Activated CD8-positive, alpha-beta memory T cell treated with anti-CD3 and anti-CD28 coated beads for 36 hours (primary cell): ENCODE measurements around the gene MUCL3. TPM values are rescaled to one million over a fixed set of nuclear protein-coding genes. Genes with fewer than 3 reads are reported as not detected.

ENCODE experiments used
- CTCF ChIA-PET: fragments of 350-600 bp; sonication (Branson Sonifier 250); formaldehyde crosslinking; loops from one replicate; lab custom pipeline; 2021; ENCODE audit warnings: antibody characterized with exemption; lab: Charles Lee
- POLR2A ChIA-PET: fragments of 350-600 bp; sonication (Branson Sonifier 250); formaldehyde crosslinking; loops from one replicate; lab custom pipeline; 2021; ENCODE audit warnings: antibody characterized with exemption; lab: Charles Lee
- total RNA-seq, 2 experiments: library from RNA; stranded (reverse); gene quantifications; one replicate each; pipeline ENCODE4 v1.2.3, GENCODE V29; 2021

MUCL3 gene
- total RNA-seq, 2 experiments from 2014 or later, result not detected

DNA sequence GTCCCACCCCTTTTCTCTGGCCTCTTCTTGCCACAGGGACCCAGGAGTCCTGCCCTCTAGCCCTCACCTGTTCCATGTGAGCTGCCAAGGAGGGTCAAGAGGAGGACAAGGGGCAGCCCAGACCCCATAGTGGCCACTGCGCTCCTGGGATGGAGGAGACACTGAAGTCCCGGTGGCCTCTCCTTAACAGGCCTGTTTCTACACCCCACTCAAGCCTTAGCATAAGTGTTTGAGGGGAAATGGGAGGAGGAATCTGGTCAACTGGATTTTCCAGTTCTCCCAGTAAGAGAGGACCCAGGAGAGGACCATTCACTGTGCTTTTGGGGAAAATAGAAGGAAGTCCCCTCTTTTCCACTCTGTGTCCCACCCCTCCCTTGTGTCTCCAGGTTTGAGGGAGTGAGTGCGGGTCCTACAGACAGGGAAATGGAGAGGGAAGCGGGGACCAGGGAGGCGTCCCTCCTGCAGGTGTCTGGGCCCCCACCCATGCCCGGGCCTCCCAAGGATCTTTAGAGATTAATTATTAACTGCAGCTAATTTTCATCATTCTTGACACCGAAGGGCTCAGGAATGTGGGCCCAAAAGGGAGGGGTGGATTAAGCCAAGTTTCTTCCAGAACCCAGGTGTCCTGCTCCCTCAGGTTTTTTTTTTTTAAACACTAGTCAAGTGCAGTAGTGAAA, 8.7 kb upstream of the MUCL3 start, which contains the start of gene SFTA2:
TSS of gene SFTA2 (minus strand) at position 202 of the 677 bp plus-strand sequence. CDS start at position 128, 74 bp downstream.
- ChIA-PET CTCF (no interaction called here), POLR2A (no interaction called here)

DNA sequence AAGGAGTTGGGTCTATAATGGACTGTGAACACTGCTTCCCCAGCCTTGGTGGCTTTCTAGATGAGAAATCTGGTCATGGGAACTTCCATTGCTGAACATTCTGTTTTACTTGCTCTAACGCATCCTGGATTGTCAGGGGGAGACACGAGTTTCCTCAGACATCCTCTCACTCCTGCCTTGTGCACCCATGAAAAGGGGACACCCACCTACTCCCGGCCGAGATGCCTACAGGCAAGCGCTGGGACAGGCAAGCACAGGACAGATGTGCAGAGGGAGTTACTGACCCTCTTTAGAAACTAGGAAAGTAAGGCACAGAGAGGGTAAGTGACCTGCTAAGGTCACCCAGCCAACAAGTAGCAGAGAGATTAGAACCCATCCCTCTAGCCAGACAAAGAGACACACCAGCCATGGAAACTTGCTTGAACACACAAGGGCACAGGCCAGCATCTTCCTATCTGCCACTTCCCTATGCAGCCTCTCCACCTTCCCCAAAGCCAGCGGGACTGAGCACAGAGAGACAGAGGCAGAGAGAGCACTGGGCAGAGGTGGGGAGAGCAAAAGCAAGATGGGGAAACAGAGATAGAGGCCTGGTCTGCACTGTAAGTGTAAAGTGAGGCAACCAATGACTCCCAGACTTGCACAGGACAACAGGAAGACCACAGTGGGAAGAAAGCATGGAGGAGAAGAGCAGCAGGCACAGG, 8.0 kb upstream of the MUCL3 start:
- CTCF ChIA-PET, result no interaction called here
- POLR2A ChIA-PET, result no interaction called here

DNA sequence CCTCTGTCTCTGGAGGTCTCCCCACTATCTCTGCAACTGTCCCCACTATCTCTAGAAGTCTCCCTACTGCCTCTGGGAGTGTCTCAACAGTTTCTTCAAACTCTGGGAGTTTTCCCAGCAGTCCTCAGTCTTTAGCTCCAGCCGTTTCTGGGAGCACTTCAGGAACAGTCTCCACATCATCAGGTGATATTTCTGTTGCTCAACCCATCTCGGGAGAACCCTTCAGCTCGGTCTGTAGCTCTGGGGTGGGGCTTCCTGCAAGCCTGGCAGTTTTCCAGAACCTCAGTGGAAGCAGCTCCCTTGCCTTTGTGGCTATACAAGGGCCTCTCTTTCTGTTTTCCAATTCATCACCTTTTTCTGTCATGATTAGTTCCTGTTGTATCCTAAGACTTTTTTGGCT, 5.8 kb upstream of the MUCL3 start:
- CTCF ChIA-PET, result interaction anchor here (0.7 kb wide), 1 partner anchor 157 kb away, joined by 3 read pairs; no protein-coding TSS in a partner anchor
- POLR2A ChIA-PET, result no interaction called here

DNA sequence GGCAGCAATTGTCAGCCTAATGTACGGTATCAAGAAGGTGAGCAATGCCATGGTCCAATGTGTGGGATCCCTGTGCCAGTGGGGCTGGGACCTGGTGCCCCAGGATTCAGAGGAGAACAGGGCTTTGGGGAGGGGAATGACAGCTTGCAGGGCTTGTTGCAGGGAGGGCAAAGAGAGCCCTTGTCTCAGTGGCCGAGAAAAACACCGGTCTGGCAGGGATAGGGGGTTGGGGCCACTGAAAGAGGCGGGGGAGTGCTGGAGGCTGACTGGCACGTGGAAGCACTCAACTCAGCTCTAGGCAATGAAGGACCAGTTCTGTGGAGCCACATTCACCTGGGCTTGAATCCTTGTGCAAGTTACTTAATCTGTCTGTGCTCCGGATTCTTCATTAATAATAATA, 3.5 kb upstream of the MUCL3 start:
- CTCF ChIA-PET, result interaction anchor here (1.1 kb wide), 1 partner anchor 21 kb away, joined by 3 read pairs; no protein-coding TSS in a partner anchor
- POLR2A ChIA-PET, result no interaction called here

DNA sequence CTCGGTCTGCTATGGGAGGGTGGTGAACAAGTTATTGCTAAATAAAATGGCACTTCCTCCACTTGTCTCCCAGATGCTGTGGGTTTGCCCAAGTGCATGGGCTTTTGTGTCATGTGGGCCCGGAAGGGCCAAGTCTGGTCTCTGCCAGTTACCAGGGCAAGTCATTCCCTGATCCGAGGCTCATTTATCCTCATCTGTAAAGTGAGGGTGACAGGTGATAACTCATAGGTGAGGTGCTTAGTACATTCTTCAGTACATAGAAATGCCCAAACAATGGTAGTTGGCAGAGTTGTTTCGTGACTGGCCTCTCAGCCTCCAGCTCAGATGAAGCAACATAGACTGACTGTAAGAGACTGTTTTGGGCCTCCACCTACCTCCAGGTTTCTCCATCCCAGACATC, 2.0 kb upstream of the MUCL3 start:
- ChIA-PET CTCF (interaction anchor here (1.2 kb wide), 1 partner anchor 152 kb away, joined by 3 read pairs; no protein-coding TSS in a partner anchor), POLR2A (no interaction called here)

DNA sequence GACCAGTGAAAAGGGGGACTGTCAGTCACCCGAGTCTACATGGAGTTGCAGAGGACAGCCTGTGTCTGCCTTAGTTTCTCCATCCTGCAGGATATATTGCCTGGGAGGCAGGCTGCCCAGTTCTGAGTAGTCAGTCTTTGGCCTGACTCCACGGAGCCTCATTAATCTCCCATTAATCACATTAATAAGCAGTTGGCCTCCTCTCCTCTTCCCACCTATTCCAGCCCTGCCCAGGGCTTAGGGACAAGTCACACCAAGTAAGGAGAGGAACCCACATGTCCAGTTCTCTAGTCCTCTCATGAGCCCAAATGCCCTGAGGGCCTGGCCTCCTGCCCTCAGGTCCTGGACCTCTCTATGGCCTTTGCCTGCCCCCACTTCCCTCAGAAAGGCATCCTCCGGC, 1.3 kb upstream of the MUCL3 start:
- POLR2A ChIA-PET, result no interaction called here

DNA sequence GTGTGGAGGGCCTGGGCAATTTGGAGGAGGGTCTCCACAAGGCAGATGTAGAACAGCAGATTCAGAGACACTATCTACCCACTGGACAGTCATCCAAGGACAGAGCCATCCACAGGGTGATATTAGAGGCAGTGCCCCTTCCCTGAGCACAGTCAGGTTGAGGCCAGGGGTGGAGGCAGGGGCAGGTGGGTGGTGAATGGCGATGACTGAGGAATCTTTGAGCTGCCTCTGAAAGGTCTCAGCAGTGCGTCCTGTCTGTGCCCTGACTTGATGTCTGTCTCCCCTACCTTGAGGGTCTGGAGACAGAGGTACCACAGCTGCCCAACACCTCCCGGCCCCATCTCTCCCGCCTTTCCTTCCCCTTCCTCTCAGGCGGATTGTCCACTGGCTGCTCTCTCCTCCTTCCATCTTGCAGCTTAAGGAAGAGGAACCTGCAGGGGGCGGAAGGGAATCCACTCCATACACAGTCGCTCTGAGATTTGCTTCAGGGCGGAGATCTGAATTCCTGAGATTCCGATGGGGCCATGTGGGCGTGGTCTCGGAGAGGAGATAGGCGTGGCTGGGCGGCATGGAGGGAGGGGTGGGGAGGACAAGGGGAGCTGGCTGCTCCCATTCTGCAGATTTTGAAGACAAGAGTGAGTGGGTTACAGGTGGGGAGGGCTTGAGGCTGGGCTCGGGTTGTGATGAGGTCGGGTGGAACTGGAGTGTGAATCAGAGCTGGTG, 1.7 kb downstream of the MUCL3 start:
- CTCF ChIA-PET, result interaction anchor here (0.7 kb wide), 2 partner anchors 45 to 818 kb away, joined by 3 to 5 read pairs; no protein-coding TSS in a partner anchor
- POLR2A ChIA-PET, result no interaction called here

More for the DNA sequence above, 1.3 kb upstream of the MUCL3 start:
- CTCF ChIA-PET, result no interaction called here

DNA sequence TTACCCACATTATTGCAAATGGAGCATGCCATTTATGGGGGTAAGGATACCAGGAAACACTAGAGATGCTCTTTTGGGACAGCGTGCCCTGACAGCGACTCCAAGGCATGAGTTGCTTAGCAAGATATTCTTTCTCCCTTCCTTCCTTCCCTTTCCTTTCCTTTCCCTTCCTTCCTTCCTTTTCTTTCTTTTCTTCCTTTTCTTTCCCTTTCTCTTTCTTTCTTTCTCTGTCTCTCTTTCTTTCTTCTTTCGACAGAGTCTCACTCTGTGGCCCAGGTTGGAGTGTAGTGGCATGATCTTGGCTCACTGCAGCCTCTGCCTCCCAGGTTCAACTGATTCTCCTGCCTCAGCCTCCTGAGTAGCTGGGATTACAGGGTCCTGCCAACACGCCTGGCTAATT, 3.3 kb downstream of the MUCL3 start:
- POLR2A ChIA-PET, result no interaction called here

DNA sequence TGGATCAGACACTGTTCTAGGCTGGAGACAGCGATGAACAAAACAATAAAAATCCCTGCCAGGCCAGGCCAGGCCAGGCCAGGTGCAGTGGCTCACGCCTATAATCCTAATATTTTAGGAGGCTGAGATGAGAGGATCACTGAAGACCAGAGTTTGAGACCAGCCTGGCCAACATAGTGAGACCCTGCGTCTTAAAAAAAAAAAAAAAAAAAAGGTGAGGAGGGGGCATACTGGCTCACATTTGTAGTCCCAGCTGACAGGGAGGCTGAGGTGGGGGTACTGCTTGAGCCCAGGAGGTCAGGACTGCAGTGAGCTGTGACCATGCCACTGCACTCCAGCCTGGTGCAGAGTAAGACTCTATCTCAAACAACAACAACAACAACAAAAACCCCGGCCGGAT, 4.5 kb downstream of the MUCL3 start:
- ChIA-PET CTCF (no interaction called here), POLR2A (no interaction called here)

More for the DNA sequence above, 3.3 kb downstream of the MUCL3 start:
- CTCF ChIA-PET, result no interaction called here

DNA sequence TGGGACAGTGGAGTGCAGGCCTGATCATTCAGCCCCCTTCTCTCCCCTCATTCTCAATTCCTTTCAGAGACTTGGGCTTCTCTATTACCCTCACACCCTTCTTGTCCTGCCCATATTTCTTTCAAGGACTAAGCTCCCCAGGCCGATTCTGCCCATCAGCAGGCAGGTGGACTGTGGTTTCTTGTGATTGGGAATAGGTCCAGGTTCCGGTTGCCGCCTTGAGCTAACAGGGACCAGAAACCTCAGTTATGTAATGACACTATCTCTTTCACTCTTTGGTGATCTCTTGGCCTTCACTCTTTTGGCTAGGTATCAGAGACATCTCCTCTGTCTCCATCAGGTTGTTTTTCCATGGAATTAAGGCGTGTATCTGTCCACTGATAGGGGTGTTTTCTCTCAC, 6.5 kb downstream of the MUCL3 start:
- POLR2A ChIA-PET, result no interaction called here
- CTCF ChIA-PET, result no interaction called here

DNA sequence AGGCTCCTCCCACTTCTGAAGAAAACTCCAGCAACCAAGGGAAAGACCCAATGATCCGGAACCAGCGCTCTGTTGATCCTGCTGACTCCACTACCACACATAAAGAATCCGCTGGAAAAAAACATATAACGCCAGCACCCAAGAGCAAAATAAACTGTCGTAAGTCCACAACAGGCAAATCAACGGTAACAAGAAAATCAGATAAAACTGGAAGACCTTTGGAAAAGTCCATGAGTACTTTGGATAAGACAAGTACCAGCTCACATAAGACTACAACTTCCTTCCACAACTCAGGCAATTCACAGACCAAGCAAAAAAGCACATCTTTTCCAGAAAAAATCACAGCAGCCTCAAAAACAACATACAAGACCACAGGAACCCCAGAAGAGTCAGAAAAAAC, 8.0 kb downstream of the MUCL3 start:
- ChIA-PET CTCF (no interaction called here), POLR2A (no interaction called here)

DNA sequence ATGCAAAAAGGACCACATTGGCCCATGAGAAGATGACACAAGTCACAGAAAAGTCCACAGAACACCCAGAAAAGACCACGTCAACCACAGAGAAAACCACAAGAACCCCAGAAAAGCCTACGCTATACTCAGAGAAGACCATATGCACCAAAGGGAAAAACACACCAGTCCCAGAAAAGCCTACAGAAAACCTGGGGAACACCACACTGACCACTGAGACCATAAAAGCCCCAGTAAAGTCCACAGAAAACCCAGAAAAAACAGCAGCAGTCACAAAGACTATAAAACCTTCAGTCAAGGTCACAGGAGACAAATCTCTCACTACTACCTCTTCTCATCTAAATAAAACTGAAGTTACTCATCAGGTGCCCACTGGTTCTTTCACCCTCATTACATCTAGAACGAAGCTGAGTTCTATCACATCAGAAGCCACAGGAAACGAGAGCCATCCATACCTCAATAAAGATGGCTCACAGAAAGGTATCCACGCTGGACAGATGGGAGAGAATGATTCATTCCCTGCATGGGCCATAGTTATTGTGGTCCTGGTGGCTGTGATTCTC, 11.2 kb downstream of the MUCL3 start:
- CTCF ChIA-PET, result no interaction called here
- POLR2A ChIA-PET, result no interaction called here

DNA sequence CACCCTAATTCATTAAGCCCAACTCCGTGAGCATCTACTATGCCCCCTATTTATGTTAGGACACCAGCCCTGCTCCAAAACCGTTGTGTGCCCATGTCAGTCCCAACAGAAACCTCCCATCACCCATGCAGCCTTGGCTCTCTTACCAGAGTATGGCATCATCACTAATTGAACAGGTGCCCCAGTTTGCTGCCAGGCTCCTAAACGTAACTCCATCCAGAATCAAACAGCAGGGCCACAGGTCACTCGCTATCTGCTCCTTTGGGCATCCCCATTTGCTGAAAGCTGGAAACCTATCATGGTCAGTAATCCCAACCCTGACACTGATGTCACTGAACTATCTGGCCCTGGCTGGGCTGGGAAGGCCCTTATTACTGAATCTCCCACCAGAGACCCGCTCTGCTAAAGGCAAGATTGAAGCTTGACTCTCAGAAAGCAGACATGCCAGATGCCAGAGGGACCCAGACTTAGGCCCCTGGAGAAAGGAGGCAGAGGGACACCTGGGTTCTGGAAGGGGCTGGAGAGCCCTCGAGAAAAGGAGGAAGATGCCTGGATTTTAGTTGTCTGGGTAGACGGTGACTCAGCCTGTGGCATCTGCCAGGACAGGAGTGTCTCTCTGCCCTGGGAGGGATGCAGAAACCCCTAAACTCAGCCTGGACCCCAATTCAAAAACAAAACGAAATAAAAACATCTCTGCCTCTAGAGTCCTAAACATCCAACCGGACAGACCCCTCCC, 14.0 kb downstream of the MUCL3 start:
- POLR2A ChIA-PET, result interaction anchor here (0.9 kb wide), 1 partner anchor 178 kb away, joined by 6 read pairs; no protein-coding TSS in a partner anchor
- CTCF ChIA-PET, result interaction anchor here (0.8 to 2.1 kb wide), 3 partner anchors 39 to 125 kb away, joined by 3 to 8 read pairs (median 3); partner anchors contain the start of gene VARS2

DNA sequence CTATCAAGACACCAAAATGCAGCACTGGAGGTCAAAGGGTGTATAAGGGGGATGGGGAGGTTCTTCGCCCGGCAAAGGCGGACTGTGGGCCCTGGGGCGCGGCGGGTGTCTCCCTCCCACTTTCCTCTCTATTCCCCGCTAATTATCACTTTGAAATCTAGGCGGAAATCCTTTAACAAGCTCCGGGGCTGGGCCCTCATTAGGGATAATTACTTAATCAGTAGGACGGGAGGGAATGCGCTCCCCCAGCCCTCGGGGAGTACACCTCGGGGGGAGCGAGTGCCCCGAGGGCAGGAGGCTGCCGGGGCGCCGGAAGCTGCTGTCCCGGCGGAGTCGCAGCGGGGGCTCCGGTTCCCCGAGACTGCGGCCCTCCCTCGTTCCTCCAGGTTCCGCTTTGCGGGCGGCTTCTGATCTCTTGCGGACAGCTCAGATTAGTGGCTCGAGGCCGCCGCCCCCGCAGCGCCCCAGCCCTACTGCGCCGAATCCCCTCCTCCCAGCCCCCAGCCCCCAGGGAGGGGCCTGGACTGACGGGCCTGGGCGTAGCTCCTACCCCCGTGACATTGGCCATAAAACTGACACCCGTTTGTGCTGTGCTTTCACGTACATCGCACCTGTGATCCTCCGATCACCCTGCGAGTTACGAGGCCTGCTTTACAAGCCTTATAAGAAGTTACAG, 14.7 kb downstream of the MUCL3 start:
- CTCF ChIA-PET, result interaction anchor here (0.8 to 2.1 kb wide), 6 partner anchors 40 to 276 kb away, joined by 3 to 8 read pairs (median 3); partner anchors contain the start of gene VARS2
- POLR2A ChIA-PET, result interaction anchor here (0.8 to 0.9 kb wide), 2 partner anchors 137 to 177 kb away, joined by 3 to 6 read pairs; no protein-coding TSS in a partner anchor

DNA sequence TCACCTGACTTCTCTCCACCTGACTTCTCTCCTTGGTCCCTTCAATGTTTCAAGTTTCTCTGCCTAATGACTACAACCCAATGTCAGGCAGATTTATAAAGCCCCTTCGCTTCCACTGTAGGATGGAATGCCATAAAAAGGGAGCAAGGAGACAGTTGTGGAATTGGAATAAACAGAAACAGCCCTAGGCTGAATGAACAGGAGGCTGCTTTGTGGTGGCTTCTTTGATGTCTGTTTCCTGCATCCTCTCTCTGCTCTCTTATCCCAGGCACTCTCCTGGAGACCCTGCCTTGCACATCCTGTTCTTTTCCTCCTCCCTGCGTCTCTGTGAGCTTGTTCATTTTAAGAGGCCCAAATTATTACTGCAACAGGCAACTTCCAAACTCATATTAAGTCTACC, 16.9 kb downstream of the MUCL3 start:
- CTCF ChIA-PET, result interaction anchor here (0.9 kb wide), 1 partner anchor 133 kb away, joined by 4 read pairs; no protein-coding TSS in a partner anchor
- POLR2A ChIA-PET, result no interaction called here

DNA sequence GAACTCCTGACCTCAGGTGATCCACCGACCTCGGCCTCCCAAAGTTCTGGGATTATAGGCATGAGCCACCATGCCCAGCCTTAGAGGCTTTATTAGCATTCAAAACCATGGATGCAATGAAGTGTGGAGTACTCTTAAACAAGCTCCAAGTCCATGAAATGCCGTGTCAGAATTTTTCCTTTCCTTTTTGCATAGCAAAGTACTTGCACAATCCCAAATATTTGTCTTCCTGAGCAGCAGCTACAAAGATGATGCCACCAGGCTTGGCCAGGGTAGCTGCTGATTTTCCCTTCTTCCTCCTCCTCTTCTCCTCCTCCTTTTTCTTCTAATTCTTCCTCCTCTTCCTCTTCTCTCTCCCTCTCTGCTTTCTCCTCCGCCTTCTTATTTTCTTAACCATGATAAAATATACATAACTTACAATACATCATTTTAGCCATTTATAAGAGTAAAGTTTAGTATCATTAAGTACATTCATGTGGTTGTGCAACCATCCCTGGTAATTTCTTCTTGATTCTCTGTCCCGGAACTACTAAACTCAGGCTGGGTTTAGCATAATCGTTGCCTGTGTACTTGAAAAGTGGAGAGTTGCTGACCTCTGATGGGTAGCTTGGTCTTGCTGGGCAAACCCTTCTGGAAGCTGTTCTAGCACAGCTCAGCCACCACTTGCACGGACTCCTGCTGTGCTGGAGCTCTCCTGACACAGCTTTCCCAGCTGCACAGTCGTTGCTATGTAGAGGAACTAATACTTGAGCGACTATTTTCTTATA, 20.3 kb downstream of the MUCL3 start:
- POLR2A ChIA-PET, result no interaction called here
- CTCF ChIA-PET, result no interaction called here

DNA sequence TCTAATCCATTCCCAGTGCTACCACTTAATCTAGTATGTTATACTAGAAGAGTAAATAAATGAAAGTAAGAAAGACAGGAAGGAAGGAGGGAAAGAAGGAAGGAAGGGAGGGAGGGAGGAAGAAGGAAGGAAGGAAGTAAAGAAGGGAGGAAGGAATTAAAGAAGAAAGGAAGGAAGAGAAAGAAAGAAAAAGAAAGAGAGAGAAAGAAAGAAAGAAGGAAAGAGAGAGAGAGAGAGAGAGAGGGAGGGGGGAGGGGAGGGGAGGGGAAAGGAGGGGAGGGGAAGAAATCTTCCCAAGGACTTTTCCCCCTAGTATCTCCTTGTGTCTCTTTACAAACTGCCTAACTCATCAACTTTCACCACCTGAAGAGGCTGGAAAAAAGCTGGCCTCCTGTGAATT, 21.9 kb downstream of the MUCL3 start:
- ChIA-PET POLR2A (no interaction called here), CTCF (no interaction called here)
